MM.1S (cell line): Measurements from ENCODE around the gene LIPK.
A peak's percentile ranks its signal among the peaks of the same experiment; 100 is the strongest.

Experiments
- DNase-seq: peaks from one replicate; pipeline ENCODE4 v3.0.0-alpha.2; 2015
- H2AFZ ChIP-seq: fragments of 300-600 bp; sonication (generic); 2 replicates; pipeline ENCODE4 v1.6.0; 2016; ENCODE audit warnings: antibody characterized with exemption, low read length
- H3F3A ChIP-seq: fragments of 300-600 bp; sonication (generic); 2 replicates; pipeline ENCODE4 v1.6.1; 2016; ENCODE audit warnings: mild to moderate bottlenecking, antibody characterized with exemption, low read length, moderate library complexity, mixed read lengths; ENCODE audit not compliant: insufficient read depth
- H3K27ac ChIP-seq: fragments of 300-600 bp; sonication (generic); 2 replicates; pipeline ENCODE4 v1.5.1; 2016; ENCODE audit warnings: mild to moderate bottlenecking, low read length
- H3K27me3 ChIP-seq: fragments of 300-600 bp; sonication (generic); replicated peaks from 2 replicates; pipeline ENCODE4 v1.6.0; 2016; ENCODE audit warnings: low read length; ENCODE audit not compliant: insufficient read depth
- H3K36me3 ChIP-seq: fragments of 300-600 bp; sonication (generic); replicated peaks from 2 replicates; pipeline ENCODE4 v1.6.1; 2016; ENCODE audit warnings: mild to moderate bottlenecking, low read length, mixed read lengths; ENCODE audit not compliant: insufficient read depth
- H3K4me1 ChIP-seq: fragments of 300-600 bp; sonication (generic); 2 replicates; pipeline ENCODE4 v1.6.1; 2016; ENCODE audit warnings: low read length, mixed read lengths
- H3K4me2 ChIP-seq: fragments of 300-600 bp; sonication (generic); 2 replicates; pipeline ENCODE4 v1.6.0; 2016; ENCODE audit warnings: low read depth, low read length
- H3K4me3 ChIP-seq: fragments of 300-600 bp; sonication (generic); 2 replicates; pipeline ENCODE4 v1.5.1; 2016; ENCODE audit warnings: low read length, mixed read lengths
- H3K79me2 ChIP-seq: fragments of 300-600 bp; sonication (generic); 2 replicates; pipeline ENCODE4 v1.6.1; 2016; ENCODE audit warnings: mixed run types, low read length, mixed read lengths
- H3K9ac ChIP-seq: fragments of 300-600 bp; sonication (generic); 2 replicates; pipeline ENCODE4 v1.6.1; 2016; ENCODE audit warnings: low read length, mixed read lengths
- H3K9me2 ChIP-seq: fragments of 300-600 bp; sonication (generic); replicated peaks from 2 replicates; pipeline ENCODE4 v1.6.1; 2016; ENCODE audit warnings: mild to moderate bottlenecking, low read length, mixed read lengths; ENCODE audit not compliant: insufficient read depth
- H3K9me3 ChIP-seq: fragments of 300-600 bp; sonication (generic); replicated peaks from 2 replicates; pipeline ENCODE4 v1.6.1; 2016; ENCODE audit warnings: mild to moderate bottlenecking, low read length, mixed read lengths; ENCODE audit not compliant: insufficient read depth
- H4K20me1 ChIP-seq: fragments of 300-600 bp; sonication (generic); 2 replicates; pipeline ENCODE4 v1.6.1; 2016; ENCODE audit warnings: mild to moderate bottlenecking, low read length, moderate library complexity, mixed read lengths; ENCODE audit not compliant: insufficient read depth
- EZH2 ChIP-seq: fragments of 300-600 bp; sonication (generic); optimal IDR thresholded peaks from 2 replicates; pipeline ENCODE3; 2017; ENCODE audit warnings: low read depth, mild to moderate bottlenecking, antibody characterized with exemption, low read length, mixed read lengths
- EZH2phosphoT487 ChIP-seq: fragments of 300-600 bp; sonication (generic); IDR thresholded peaks from 2 replicates; pipeline ENCODE4 v1.6.1; 2018; ENCODE audit warnings: antibody characterized with exemption, low read length
- TF ChIP-seq, protein P1 (sequence below): fragments of 300-600 bp; sonication (generic); IDR thresholded peaks from 2 replicates; pipeline ENCODE4 v1.5.1; 2016; ENCODE audit warnings: antibody characterized with exemption, low read length, mixed read lengths

LIPK gene

DNA sequence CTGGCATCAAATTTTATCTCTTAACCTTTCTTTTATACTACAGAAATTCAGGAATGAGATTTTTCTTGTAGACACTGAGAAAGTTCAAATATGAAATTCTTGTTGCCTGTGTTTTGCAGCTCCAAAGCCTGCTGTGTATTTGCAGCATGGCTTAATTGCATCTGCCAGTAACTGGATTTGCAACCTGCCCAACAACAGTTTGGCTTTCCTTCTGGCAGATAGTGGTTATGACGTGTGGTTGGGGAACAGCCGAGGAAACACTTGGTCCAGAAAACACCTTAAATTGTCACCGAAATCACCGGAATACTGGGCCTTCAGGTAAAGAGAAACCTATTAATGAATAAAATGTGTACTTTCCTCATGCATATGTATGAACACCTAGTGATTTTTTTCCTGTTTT is 24.8 kb downstream of the LIPK start:
- Histone ChIP-seq H3K27ac (no peak overlapping the region), H3F3A (no peaks in the 10 kb centered on the region; the same call in 1 of the 2 replicates), H3K9me2 (no peaks in the 10 kb centered on the region), H3K4me2 (no peak overlapping the region), H3K36me3 (no peaks in the 10 kb centered on the region), H3K4me1 (peaks cover 4% of the 10 kb centered on the region; the same call in 1 of the 2 replicates), H3K79me2 (no peaks in the 10 kb centered on the region), H3K9ac (no peak overlapping the region), H4K20me1 (no peaks in the 10 kb centered on the region), H3K9me3 (no peaks in the 10 kb centered on the region), H3K27me3 (no peaks in the 10 kb centered on the region), H2AFZ (no peak overlapping the region), H3K4me3 (no peak overlapping the region)
- DNase-seq, result no peak
- TF ChIP-seq EZH2, result no peak
- TF ChIP-seq EZH2phosphoT487, result no peak
- TF ChIP-seq, protein P1, sequence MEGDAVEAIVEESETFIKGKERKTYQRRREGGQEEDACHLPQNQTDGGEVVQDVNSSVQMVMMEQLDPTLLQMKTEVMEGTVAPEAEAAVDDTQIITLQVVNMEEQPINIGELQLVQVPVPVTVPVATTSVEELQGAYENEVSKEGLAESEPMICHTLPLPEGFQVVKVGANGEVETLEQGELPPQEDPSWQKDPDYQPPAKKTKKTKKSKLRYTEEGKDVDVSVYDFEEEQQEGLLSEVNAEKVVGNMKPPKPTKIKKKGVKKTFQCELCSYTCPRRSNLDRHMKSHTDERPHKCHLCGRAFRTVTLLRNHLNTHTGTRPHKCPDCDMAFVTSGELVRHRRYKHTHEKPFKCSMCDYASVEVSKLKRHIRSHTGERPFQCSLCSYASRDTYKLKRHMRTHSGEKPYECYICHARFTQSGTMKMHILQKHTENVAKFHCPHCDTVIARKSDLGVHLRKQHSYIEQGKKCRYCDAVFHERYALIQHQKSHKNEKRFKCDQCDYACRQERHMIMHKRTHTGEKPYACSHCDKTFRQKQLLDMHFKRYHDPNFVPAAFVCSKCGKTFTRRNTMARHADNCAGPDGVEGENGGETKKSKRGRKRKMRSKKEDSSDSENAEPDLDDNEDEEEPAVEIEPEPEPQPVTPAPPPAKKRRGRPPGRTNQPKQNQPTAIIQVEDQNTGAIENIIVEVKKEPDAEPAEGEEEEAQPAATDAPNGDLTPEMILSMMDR, result no peak

DNA sequence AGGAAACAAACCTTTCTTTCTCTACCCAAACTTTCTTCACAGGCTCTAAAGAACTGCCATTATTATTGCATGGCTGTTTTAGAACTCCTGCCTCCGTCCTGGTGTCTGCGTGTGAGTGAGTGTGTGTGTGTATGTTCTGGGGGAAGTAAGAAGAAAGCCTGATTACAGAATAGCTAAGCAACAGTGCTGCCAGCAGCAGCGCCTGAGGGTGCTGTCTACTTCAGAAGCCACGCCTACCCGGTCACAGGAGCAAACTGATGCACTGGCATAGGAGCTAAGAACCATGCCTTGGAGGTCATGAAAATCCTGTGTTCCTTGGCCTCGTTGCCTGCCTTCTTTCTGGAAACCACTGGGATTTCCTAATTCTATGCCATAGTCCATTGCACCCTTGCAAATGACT is 25.2 kb downstream of the LIPK start:
- no peaks in the 10 kb centered on the region for H4K20me1 ChIP-seq
- H3K79me2 ChIP-seq, result no peaks in the 10 kb centered on the region
- no peaks in the 10 kb centered on the region for H3K36me3 ChIP-seq
- H3K9me3 ChIP-seq, result no peaks in the 10 kb centered on the region
- H3K4me2 ChIP-seq, result no peak overlapping the region
- no peak for TF ChIP-seq EZH2
- no peak for TF ChIP-seq EZH2phosphoT487
- TF ChIP-seq, protein P1, result no peak
- H3K4me1 ChIP-seq, result peaks cover 4% of the 10 kb centered on the region; the same call in 1 of the 2 replicates
- no peak overlapping the region for H3K27ac ChIP-seq
- no peak overlapping the region for H3K9ac ChIP-seq
- H2AFZ ChIP-seq, result no peak overlapping the region
- no peak overlapping the region for H3K4me3 ChIP-seq
- DNase-seq, result no peak
- no peaks in the 10 kb centered on the region for H3K9me2 ChIP-seq
- H3K27me3 ChIP-seq, result no peaks in the 10 kb centered on the region
- no peaks in the 10 kb centered on the region; the same call in 1 of the 2 replicates for H3F3A ChIP-seq

DNA sequence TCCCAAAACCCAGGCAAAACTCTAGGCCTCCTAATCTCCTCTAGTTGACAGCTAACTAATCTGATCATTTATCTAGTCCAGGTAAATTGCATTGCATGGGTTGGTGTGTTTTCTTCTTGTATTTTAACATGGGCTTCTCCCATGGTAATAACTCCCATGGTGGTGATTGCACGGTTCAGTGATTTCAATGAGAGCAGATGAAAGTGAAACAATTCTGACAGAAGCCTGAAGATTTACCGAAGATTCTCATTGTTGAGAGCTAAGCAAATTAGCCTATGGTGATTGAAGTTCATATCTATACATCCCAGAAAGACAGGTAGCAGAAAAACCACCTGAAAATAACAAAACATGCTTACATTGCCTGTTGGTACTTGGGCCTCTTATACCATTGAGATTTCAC is 27.2 kb downstream of the LIPK start:
- peak overlapping the region; percentile 60 for H3K4me2 ChIP-seq
- no peaks in the 10 kb centered on the region; the same call in 1 of the 2 replicates for H3F3A ChIP-seq
- H3K9ac ChIP-seq, result no peak overlapping the region
- no peaks in the 10 kb centered on the region for H3K36me3 ChIP-seq
- no peaks in the 10 kb centered on the region for H3K9me2 ChIP-seq
- H3K27me3 ChIP-seq, result no peaks in the 10 kb centered on the region
- peaks cover 4% of the 10 kb centered on the region; the same call in 1 of the 2 replicates for H3K4me1 ChIP-seq
- no peaks in the 10 kb centered on the region for H4K20me1 ChIP-seq
- H3K9me3 ChIP-seq, result no peaks in the 10 kb centered on the region
- peak; percentile 61 for DNase-seq
- no peaks in the 10 kb centered on the region for H3K79me2 ChIP-seq
- TF ChIP-seq, protein P1, result no peak
- TF ChIP-seq EZH2 (no peak), EZH2phosphoT487 (no peak)
- H2AFZ ChIP-seq, result peak overlapping the region; percentile 57
- 0 out of 2 replicates have a peak overlapping the region, but pooled peaks have one; percentile 12 for H3K4me3 ChIP-seq
- H3K27ac ChIP-seq, result no peak overlapping the region; the same call in 1 of the 2 replicates
